Central memory CD4-positive, alpha-beta T cell (primary cell): ENCODE data around the gene RPLP2.

ENCODE experiments used
- DNase-seq: peaks from one replicate; pipeline ENCODE4 v3.0.0; 2022

Gene RPLP2

DNA sequence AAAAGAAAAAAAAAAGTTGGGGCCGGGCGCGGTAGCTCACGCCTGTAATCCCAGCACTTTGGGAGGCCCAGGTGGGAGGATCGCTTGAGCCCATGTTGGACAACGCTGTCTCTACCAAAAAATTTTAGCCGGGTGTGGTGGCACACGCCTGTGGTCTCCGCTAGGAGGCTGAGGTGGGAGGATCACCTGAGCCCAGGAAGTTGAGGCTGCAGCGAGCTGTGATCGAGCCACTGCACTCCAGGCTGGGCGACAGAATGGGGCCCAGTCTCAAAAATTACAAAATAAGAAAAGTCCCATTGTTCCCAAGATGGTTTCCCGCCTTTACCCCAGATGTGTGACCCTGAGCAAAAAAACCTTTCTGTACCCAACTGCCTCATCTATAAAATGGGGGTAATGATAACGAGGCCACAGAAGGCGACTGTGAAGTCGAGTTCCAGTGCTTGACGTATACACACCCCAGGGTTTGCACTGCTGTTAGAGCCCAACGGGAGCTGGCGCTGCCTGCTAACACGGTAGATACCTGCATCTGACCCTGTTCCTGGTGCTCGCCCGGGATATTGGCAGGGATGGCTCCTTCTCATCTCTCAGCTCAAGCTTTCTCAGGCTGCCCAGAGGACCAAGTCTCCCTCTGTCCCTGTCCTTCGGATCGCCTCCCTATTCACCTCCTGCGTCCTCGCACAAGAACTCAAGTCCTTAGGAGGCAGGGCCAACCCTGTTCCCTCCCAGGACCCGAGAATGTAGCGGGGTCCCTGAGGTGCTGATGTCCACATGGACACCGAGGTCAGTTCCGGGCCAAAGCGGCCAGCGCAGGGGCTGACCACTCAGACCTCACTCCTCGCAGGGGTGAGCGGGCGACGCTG, 1.1 kb upstream of the RPLP2 start:
- peak; percentile 50 for DNase-seq

DNA sequence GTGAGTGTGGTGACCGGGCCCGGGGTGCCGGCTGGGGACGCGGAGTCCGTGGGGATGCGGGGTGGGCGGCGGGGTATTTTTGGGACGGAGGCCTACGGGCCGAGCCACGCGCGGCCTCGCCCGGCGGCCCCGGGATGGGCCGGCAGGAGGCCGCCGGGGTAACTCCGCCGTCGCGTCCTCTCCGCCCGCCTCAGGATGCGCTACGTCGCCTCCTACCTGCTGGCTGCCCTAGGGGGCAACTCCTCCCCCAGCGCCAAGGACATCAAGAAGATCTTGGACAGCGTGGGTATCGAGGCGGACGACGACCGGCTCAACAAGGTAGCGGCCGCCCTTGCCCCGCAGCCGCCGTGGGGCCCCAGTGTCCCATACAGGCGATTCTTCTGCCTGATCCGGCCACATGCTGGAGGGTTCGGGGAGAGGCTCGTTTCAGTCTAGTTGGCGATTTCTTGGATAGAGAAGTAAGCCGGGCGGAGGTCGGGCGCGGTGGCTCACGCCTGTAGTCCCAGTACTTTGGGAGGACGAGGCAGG, 337 bp downstream of the RPLP2 start:
- no peak for DNase-seq

DNA sequence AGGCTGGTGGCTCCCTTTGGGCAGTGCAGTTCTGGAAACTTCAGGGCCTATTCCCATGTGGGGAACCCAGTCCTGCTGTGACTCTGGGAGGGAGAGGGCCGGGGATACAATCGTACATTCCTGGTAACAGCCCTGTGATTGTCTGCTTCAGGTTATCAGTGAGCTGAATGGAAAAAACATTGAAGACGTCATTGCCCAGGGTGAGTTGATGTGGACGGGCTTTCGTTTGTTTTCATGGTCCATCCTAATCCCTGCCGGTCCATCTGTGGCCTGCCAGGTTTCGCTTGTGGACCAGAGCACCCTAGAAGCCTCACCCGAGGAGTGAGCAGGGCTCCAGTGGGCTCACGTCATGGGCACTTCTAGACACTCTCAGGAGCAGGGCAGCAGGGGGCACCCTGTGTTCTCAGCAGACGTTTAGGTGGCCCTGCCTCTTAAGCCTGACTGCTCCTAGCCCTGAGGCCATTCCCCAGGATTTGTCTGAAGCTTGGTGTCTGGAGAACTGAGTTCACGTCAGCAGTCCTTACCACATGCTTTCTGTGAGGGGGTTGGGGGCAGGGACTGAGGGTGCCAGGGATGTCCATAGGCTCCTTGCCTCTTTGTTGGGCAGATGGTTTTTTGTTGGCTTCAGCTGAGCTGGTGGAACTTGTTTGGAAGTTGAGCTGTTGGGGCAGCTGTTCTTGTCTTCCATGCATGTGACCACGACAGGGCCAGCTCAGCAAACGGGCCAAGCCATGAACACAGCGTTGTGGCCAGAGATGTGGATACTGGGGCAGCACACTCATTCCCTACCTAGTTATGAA, 1.9 kb downstream of the RPLP2 start:
- no peak for DNase-seq

DNA sequence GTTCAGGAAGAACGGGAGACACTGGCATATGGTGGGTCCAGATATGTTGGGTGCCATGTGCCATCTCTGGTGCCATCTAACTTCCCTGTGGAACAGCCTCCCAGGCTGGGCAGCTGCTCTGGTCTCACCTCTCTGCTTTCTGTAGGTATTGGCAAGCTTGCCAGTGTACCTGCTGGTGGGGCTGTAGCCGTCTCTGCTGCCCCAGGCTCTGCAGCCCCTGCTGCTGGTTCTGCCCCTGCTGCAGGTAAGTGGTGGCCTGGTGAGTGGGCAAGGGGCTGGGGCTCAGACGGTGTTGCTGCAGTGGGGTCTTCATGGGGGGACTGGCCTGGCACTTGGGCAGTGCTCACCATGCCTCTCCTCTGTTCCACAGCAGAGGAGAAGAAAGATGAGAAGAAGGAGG, 2.6 kb downstream of the RPLP2 start:
- no peak for DNase-seq

DNA sequence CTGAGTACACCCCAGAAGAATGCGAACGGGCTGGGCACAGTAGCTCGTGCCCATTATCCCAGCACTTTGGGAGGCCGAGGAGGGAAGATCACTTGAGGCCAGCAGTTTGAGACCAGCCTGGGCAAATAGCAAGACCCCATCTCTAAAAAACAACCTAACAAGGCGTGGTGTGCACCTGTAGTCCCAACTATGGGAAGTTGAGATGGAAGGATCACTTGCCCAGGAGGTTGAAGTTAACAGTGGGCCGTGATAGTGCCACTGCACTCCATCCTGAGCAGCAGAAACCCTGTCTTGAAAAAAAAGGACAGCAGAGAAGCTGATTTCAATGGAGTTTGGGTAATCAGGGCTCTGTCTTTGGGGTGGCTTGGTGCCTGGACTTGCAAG, 3.3 kb downstream of the RPLP2 start:
- DNase-seq, result no peak

DNA sequence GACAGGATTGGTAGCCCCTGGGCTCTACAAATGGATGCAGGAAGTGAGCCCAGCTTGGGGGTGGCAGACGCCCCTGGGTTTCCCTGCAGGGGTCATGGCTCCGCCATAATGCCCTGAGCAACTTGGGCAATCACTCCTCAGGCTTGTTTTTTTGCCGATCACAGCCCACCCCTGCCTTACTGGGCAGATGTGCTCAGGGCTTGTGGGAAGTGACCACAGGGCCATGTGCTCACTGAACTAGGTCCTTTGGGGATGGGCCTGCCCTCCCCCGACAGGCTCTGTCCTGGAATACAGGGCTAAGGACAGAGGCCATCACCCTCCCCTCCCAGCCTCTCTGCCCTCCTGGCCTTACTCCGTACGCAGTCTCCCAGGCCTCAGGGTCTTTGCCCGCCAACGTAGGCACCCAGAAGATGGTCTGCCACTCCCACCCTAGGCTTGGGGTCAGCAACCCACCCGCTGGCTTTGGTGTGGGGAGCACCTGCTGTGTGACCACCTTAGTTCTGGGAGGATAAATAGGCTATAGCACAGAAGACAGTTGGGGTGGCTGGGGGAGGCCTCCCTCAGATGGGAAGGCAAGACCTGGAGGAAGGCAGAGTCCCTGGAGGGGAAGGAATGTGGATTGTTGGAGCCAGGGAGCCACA, 3.8 kb downstream of the RPLP2 start:
- no peak for DNase-seq

DNA sequence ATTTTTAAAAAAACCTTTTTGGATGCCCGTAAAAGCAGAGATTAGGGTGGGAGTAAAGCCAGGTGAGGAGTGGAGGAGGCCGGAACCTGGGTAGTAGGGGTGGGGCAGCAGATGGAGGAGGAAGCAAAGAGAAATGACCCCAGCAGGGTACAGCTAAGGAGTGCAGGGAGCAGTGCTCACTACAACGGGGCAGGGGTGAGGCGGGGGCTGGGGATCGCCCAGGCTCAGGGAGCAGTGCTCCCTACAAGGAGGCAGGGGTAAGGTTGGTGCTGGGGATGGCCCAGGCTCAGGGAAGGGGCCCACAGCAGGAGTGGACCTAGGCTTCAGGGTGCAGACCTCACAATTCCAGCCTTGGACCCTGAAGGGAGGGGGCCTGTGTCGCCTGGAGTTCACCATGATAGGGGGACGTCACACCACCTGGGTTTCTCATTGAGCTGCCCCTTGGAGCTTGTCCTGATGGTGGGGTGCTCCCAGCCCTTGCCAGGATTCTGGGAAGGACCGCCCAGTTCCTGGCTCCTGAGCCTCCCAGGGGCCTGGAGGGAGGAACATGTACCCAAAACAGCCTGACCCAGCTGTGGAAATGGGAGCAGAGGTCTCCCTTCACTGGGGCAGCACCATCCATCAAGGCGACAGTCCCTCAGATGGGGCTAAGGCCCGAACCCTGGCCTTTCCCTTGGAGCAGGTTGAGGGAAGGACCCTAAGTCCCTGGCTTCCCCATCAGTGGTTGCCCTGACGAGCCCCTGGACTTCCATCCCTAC, 6.1 kb downstream of the RPLP2 start:
- DNase-seq, result no peak

DNA sequence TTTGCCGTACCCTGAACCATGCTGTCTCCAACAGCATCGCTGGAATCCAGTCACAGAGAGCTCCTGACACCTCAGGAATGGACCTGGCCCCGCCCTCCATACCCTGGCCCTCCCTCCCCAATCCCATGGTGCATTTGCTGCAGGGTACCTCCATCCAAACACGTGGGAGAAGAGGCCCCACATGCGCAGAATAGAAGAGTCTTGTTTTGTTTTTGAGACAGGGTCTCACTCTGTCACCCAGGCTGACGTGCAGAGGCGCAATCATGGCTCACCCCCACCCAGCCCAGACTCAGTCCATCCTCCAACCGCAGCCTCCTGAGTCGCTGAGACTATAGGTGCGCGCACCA, 6.6 kb downstream of the RPLP2 start:
- DNase-seq, result no peak

DNA sequence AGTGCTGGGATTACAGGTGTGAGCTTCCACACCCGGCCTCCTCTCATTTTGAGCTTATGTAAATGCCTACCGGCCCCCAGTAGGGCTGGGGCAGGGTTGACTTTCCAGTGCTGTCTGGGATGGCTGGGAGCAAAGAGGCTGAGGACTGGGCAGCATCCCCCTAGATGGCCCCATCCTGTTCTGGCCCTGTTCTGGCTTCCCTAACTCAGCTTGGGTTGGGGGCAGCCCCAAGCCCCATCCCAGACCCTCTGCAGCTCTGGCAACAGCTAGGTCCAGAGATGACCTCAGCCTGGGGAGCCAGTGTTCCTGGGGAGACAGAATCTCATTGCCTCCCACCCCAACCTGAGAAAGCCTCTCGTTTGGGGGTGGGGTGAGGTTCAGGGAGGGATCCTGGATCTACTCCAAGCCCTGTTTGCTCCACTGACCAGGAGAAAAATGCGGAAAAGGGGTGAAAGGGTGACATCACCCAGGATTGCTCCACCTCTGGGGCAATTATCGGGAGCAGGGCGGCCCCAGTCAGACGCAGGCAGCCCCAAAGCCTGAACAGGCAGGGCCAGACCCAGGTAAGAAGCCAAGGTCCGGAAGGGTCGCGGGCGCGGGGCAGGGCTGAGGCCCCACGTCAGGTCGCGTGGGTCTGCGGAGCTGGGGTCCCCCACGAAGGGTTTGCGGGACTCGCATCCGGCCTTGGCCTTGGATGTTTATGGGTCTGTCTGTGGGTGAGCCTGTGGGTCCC, 8.8 kb downstream of the RPLP2 start, which contains the start of gene PNPLA2:
PNPLA2 (plus strand) TSS at position 519 of the 733 bp plus-strand sequence. CDS start 805 bp downstream, outside the sequence.
- DNase-seq, result no peak

DNA sequence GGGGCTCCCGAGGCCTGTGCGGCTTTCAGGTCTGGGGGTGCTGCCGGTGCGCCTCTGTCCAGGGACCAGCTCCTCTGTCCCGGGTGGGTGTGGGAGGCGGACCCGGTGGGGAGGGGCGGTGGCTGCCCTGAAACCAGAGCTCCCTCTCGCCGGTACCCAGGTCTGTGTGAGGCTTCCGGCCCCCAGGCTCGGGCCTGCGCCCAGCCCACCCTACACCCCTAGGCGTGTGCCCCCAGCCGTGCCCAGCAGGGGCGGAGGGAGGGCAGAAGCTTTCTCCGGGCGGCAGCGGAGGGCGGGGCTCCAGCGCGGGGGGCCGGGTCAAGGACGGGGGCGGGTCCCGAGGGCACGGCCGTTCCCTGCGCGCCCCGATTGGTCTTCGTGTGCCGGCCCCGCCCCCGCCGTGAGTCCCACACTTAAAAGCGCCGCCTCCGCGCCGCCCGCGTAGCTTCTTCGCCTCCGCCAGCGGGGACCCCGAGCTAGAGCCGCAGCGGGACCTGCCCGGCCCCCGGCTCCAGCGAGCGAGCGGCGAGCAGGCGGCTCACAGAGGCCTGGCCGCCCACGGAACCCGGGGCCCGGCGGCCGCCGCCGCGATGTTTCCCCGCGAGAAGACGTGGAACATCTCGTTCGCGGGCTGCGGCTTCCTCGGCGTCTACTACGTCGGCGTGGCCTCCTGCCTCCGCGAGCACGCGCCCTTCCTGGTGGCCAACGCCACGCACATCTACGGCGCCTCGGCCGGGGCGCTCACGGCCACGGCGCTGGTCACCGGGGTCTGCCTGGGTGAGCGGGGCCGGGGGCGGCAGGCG, 9.6 kb downstream of the RPLP2 start:
- peak; percentile 86 for DNase-seq

DNA sequence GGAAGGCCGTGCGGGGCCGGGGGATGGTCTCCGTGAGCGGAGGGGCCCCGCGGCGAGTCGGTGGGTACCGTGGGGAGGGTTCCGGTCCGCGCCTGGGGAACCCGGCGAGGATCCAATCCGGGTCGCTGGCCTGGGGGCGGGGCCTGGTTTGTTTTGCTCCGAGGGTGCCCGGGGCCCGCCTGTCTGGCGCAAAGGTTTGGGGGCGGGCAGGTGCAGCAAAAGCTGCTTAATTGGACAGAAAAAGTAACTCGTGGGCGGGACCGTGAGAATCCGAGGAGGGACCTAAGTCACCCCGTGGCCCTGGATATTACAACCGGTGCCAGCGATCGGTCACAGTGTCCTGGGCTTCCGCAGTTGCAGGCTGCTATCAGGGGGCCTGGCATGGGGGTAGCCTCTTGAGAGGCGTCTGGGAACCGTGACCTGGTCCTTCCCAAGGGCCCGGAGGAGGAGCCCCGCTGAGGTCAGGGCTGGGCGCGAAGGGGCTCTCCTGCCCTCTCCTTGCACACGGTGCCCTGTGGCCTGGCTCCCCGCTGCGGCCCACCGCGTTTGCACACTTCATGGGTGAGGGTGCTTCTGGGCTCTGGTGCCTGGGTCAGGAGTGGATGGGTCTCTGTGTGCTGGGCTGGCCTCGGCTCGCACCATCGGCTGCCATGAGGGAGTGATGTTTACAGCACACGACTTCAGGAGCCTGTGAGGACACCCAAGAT, 10.3 kb downstream of the RPLP2 start:
- DNase-seq, result peak; percentile 94

DNA sequence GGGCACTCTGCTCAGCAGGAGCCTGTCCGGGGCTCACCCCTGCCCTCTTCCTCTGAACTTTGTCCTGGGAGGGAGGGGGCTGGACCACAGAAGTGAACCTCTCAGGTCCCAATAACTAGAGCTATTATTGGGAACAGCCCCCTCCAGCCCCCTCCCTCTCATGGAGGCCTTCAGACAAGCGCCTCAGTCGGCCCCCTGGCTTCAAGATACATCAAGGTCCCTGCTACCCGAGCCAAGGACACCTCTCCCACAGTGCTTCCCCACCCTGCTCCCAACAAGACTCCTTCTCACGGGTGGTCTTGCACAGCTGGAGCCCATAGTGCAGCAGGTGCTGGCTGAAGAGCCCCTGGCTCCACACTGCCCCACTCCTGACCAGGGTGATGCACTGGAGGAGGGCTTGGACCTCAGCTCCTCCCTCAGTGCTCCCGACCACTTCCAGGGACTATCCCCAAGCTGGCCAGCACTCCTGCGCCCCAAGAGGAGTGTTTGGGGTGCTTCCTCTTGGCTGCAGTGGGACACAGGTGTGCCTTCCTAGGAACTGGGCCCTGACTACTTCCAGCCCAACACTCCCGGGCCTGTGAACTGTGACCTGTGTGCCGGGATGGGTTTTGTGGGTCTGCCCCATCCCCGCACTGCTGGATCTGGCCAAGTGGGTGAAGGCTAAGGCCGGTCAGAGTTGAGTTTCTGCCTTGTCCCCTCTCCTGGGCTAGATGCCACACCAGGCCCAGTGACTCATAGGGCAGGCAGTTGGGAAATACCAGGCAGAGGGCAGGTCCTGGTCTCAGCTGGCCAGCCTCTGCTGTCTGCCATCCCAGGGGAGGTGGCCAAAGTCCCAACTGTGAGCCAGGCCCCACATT, 11.1 kb downstream of the RPLP2 start:
- no peak for DNase-seq

DNA sequence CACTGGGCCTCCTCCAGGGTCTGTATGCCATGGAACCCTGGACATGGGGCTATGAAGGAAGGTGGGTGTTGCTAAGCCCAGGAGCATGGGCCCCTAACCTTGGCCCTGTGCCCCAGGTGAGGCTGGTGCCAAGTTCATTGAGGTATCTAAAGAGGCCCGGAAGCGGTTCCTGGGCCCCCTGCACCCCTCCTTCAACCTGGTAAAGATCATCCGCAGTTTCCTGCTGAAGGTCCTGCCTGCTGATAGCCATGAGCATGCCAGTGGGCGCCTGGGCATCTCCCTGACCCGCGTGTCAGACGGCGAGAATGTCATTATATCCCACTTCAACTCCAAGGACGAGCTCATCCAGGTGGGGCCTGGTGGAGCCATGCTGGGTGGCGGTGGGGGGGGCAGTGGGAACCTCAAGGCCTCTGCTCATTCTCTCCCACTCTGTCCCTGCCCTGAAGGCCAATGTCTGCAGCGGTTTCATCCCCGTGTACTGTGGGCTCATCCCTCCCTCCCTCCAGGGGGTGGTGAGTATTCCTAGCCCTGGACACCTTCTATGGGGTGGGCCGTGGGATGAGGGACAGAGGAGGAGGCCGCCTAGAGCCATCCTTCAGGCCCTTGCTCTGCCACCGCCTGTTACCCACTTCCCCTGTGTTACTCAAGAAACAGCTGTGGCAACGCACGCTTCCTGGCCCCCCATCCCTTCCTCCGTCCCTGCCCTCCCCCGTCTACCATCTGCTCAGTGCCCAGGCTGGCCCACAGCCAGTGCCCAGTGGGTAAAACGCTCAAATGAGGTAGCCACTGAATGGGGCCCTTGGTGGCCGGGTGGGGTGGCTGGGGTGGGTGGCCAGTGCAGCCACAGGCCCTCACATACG, 12.0 kb downstream of the RPLP2 start:
- no peak for DNase-seq

DNA sequence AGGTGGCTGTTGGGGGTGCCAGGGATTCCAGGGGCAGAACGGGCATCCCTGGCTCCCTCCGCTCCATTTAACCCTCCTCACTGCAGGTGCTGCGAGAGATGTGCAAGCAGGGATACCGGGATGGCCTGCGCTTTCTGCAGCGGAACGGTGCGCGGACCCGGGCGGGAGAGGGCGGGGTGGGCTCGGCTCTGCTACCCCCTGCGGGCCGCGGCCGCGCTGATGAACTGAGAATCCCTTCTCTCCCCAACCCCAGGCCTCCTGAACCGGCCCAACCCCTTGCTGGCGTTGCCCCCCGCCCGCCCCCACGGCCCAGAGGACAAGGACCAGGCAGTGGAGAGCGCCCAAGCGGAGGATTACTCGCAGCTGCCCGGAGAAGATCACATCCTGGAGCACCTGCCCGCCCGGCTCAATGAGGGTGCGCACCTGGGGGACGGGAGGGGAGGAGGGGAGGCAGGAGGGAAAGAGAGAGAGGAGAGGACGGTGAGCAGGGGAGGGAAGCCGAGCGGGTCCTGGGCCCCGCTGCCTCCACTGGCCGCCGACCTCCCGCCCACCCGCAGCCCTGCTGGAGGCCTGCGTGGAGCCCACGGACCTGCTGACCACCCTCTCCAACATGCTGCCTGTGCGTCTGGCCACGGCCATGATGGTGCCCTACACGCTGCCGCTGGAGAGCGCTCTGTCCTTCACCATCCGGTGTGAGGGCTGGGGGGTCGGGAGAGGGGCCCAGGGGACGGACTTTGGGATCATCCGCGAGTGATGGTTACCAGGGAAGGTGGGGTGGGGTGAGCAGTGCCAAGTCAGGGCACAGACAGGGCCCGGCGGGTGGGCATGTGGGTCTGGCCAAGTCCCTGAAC, 13.9 kb downstream of the RPLP2 start:
- DNase-seq, result no peak

DNA sequence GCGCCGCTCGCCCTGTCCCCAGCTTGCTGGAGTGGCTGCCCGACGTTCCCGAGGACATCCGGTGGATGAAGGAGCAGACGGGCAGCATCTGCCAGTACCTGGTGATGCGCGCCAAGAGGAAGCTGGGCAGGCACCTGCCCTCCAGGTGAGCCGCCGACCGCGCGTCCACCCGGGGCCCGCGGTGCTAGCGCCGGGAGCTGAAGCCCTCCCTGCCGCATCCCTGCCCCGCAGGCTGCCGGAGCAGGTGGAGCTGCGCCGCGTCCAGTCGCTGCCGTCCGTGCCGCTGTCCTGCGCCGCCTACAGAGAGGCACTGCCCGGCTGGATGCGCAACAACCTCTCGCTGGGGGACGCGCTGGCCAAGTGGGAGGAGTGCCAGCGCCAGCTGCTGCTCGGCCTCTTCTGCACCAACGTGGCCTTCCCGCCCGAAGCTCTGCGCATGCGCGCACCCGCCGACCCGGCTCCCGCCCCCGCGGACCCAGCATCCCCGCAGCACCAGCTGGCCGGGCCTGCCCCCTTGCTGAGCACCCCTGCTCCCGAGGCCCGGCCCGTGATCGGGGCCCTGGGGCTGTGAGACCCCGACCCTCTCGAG, 14.6 kb downstream of the RPLP2 start:
- DNase-seq, result no peak

DNA sequence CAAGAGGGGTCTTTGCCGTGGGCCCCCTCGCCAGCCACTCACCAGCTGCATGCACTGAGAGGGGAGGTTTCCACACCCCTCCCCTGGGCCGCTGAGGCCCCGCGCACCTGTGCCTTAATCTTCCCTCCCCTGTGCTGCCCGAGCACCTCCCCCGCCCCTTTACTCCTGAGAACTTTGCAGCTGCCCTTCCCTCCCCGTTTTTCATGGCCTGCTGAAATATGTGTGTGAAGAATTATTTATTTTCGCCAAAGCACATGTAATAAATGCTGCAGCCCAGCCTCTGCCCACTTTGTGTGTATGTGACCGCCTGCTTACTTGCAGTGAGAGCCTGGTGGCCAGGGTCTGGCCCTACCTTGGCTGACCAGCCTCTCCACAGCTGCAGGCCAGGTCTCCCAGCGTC, 15.2 kb downstream of the RPLP2 start:
- DNase-seq, result no peak
